Camera-type eye (tissue), 1 donor: ENCODE results near the gene FBXW9. TPM values are rescaled to one million over a fixed set of nuclear protein-coding genes. Genes with fewer than 3 reads are reported as not detected.

Experiments
- total RNA-seq: library from RNA; depleted of rRNA; stranded (reverse); fragments of >200 nt; gene quantifications from one replicate; pipeline ENCODE4 v1.2.3, GENCODE V29; 2014

The FBXW9 gene
- 7.8 TPM for total RNA-seq

GRCh38 chr19:12696366-12697335 is at the start of gene FBXW9:
TSS of gene FBXW9 (minus strand) at chr19:12696631. CDS start at chr19:12696581, 50 bp downstream.

GRCh38 chr19:12736995-12737834 is 40.8 kb upstream of the FBXW9 start, which contains the start of gene GET3:
TSS of gene GET3 (plus strand) at chr19:12737497. CDS start at chr19:12737506, 9 bp downstream.

GRCh38 chr19:12723641-12724426 is 27.4 kb upstream of the FBXW9 start, which contains the start of gene TNPO2:
TSS of gene TNPO2 (minus strand) at chr19:12723932. CDS start at chr19:12720977, 2,955 bp downstream.

GRCh38 chr19:12687496-12688196 is 8.8 kb downstream of the FBXW9 start, which contains the start of gene GNG14:
TSS of gene GNG14 (plus strand) at chr19:12687998. CDS start at chr19:12688049, 51 bp downstream.

GRCh38 chr19:12681074-12681987 is 15.1 kb downstream of the FBXW9 start, which contains the start of gene DHPS:
TSS of gene DHPS (minus strand) at chr19:12681880. CDS start at chr19:12681766, 114 bp downstream.

GRCh38 chr19:12666265-12667048 is 30.0 kb downstream of the FBXW9 start, which contains the start of the genes MAN2B1 and WDR83:
TSS of gene MAN2B1 (minus strand) at chr19:12666742. CDS start at chr19:12666701, 41 bp downstream.
TSS of gene WDR83 (plus strand) at chr19:12666807. CDS start at chr19:12669791, 2,984 bp downstream.

Other genes with a start within 250 kb of the FBXW9 start
- gene ZNF709, start 211.8 kb downstream of the FBXW9 start, total RNA-seq, result 20.2 TPM
- gene ZNF564, start 145.1 kb downstream of the FBXW9 start, total RNA-seq, result 33.2 TPM
- gene ZNF490, start 85.8 kb downstream of the FBXW9 start, total RNA-seq, result 15.2 TPM
- gene ZNF791, start 85.7 kb downstream of the FBXW9 start, total RNA-seq, result 47.4 TPM
- 35.4 TPM for gene MAN2B1, start 29.9 kb downstream of the FBXW9 start, total RNA-seq
- gene WDR83, start 29.8 kb downstream of the FBXW9 start, total RNA-seq, result 6.7 TPM
- 154 TPM for gene DHPS, start 14.8 kb downstream of the FBXW9 start, total RNA-seq
- not detected for gene GNG14, start 8.6 kb downstream of the FBXW9 start, total RNA-seq
- 92.0 TPM for gene TNPO2, start 27.3 kb upstream of the FBXW9 start, total RNA-seq
- 144 TPM for gene TRIR, start 38.1 kb upstream of the FBXW9 start, total RNA-seq
- 49.4 TPM for gene GET3, start 40.9 kb upstream of the FBXW9 start, total RNA-seq
- 0.55 TPM for gene BEST2, start 55.2 kb upstream of the FBXW9 start, total RNA-seq
- 33.5 TPM for gene HOOK2, start 78.9 kb upstream of the FBXW9 start, total RNA-seq
- 194 TPM for gene JUNB, start 94.9 kb upstream of the FBXW9 start, total RNA-seq
- gene PRDX2, start 105.2 kb upstream of the FBXW9 start, total RNA-seq, result 290 TPM
- not detected for gene THSD8, start 105.4 kb upstream of the FBXW9 start, total RNA-seq
- gene RNASEH2A, start 110.0 kb upstream of the FBXW9 start, total RNA-seq, result 20.2 TPM
- gene RTBDN, start 137.9 kb upstream of the FBXW9 start, total RNA-seq, result 8.6 TPM
- 23.3 TPM for gene MAST1, start 141.9 kb upstream of the FBXW9 start, total RNA-seq
- gene DNASE2, start 184.8 kb upstream of the FBXW9 start, total RNA-seq, result 15.1 TPM
- gene KLF1, start 190.6 kb upstream of the FBXW9 start, total RNA-seq, result 2.1 TPM
- 59.3 TPM for gene GCDH, start 194.5 kb upstream of the FBXW9 start, total RNA-seq
- not detected for gene SYCE2, start 222.7 kb upstream of the FBXW9 start, total RNA-seq
- gene FARSA, start 237.1 kb upstream of the FBXW9 start, total RNA-seq, result 41.6 TPM
- 471 TPM for gene CALR, start 242.0 kb upstream of the FBXW9 start, total RNA-seq
- 75.9 TPM for gene RAD23A, start 249.2 kb upstream of the FBXW9 start, total RNA-seq